Hypothalamus (tissue), 51 donors: ENCODE data around the gene WWC1.
"Not testable (repeated sequence)": the region's sequence is repeated elsewhere in the genome, so short reads cannot be mapped to it uniquely, and the experiment has no call there.

Source experiments
- DNase-seq, 51 donors: peaks; one replicate each; lab custom pipeline; 2025; lab: John Stamatoyannopoulos, UW

WWC1 gene

DNA sequence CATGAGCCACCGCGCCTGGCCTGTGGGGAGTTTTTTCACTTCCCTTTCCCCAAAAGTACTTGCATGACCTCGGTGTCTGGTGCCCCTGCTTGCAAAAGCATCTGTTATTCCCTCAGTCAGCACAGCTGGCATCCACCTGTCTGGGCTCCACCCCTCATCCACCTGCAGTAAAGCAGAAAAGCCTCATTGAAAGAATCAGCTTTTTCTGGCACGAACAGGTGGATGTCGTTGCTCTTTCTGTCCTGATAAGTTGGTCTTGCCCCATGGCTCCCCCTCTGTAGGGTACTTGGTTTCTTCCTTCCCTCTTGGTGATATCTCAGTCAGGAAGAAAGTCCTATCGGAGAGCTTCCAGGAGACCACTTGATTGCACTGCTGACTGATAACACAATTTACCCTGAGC is 37.4 kb downstream of the WWC1 start:
- no peak for DNase-seq

DNA sequence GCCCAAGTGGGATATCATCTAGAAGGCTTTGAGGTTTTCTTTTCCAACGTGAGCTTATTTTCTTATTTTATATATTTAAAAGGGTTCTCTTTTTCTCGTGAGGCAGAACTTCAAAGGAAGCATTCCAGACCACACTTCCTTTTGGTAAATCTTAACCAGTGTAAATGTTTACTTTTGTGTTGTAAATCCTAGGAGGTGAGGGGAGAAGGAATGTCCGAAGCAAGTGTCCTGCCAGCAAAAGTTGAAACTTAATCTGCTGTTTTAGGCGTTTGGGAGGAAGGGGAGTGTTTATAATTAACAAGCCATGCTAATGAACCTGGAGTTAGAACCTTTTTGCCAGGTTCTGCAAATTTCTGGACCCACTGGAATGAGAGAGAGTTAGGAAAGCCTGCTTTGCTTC is 37.9 kb downstream of the WWC1 start:
- DNase-seq, result no peak

GRCh38 chr5:168332042-168332441 is 40.6 kb downstream of the WWC1 start:
- no peak for DNase-seq

- DNase-seq, result peak in 2 of 51 donors; percentile 34 to 81
These were observed 42.8 kb downstream of the WWC1 start for GRCh38 chr5:168334280-168334679.

- DNase-seq, result peak in 16 of 51 donors; percentile 6 to 81 (median 28)
These were observed 43.2 kb downstream of the WWC1 start for GRCh38 chr5:168334695-168335094.

DNA sequence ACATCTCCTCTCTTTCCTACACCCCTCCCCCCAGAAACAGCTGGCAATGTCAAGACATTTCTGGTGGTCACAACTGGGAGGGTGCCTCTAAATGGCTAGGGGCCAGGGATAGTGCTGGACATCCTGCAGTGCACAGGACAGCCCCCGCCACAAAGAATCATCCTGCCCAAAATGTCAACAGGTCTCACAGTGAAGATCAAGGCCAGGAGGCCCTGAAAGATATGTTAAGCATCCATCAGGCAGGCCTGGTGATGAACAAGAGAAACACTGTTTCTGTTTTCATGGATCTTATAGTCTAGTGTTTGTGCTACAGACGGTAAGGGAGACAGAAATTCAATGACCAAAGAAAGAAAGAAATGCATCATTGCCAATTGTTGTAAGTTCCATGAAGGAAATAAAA is 45.9 kb downstream of the WWC1 start:
- no peak for DNase-seq

GRCh38 chr5:168339109-168339771 is 47.8 kb downstream of the WWC1 start:
- no peak for DNase-seq

DNA sequence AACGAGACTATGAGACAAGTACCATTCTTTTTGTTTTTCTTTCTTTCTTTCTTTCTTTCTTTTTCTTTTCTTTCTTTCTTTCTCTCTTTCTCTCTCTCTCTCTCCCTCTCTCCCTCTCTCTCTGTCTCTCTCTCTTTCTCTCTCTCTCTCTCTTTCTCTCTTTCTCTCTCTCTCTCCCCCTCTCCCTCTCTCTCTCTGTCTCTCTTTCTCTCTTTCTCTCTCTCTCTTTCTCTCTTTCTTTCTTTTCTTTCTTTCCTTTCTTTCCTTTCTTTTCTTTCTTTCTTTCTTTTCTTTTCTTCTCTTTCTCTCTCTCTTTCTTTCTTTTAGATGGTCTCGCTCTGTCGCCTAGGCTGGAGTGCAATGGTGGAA is 48.3 kb downstream of the WWC1 start:
- DNase-seq, result not testable (repeated sequence)

GRCh38 chr5:168340487-168340886 is 49.0 kb downstream of the WWC1 start:
- DNase-seq, result no peak

DNA sequence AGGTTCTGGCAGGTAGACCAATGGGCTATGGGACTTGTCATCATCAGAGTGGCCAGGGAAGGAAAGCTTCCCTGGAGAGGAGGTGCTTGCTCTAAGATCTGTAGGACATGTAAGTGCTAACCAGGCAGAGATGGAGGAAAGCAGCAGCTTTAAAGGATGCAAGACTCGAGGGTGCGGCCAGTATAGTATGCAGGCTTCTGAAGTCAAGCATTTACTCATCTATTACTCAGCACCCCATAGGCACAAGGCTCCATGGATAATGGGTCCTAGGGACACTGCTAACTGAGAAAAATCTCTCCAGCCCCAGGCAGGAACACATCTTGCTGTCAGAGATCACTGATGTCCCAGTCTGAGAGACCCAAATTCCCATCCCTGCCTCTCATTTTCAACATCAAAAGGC is 49.7 kb downstream of the WWC1 start:
- DNase-seq, result no peak

DNA sequence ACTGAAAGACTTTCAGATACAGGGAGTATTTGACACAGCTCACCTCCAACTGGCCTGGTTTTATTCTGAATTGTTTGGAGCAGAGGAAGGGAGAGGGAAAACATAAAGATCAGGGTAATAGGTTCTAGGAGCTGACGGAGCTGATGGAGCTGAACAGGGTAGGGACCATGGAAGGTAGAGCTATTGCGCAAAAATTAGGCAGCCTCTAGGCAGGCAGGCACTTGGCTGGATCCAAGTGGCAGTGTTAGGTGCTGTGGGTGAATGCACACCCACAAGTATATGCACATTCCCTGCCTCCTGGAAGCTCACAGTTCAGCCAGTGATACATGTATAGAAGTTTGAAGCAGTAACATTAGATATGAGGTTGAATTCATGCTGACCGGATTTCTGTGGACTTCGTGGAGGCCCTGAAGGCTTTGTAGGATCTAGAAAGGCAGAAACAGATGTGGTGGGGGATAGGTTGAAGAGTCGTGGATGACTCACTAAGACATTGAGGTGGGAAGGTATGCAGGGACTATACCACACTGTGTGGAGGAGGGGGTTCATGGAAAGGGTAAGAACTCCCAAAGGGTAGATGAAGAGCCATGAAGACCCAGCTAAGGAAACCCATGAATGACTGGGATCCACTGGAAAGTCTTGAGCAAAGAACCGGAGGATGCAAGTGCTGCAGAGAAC is 50.8 kb downstream of the WWC1 start:
- no peak for DNase-seq

DNA sequence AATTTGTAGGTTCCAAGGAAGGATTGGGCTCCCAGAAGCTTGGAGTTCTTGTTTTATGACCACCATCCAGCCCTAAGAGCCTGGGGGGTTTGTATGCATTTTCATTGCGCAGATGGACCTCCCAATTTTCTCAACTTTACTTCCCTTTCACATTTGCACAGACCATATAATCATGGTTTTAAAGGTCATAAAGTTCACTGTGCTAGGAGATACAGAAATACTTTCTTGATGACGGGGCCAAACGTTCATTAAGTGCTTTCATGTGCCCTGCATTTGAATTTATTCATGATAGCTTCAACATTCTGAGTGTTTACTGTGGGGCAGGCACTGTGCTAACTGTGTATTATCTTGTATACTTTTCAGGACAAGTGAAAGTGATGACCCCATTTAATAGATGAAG is 51.5 kb downstream of the WWC1 start:
- no peak for DNase-seq

DNA sequence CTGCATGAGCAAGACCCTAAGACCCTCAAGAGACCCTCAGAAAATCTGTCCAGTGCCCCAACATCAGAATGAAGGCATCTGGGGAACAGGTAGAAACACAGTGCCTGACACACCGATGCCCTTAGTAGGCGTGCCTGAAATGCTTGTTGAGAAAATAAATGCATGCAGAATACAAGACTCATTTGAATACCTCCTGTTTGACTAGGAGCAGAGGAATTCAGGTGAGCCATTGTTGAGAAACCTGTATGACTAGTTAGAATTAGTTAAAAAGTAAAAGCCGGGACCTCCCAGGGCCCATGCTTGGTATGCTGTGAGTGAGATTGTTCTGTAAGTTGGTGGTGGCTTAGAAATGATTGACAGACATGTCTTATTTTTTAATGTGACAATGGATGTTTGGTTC is 55.0 kb downstream of the WWC1 start:
- DNase-seq, result no peak

DNA sequence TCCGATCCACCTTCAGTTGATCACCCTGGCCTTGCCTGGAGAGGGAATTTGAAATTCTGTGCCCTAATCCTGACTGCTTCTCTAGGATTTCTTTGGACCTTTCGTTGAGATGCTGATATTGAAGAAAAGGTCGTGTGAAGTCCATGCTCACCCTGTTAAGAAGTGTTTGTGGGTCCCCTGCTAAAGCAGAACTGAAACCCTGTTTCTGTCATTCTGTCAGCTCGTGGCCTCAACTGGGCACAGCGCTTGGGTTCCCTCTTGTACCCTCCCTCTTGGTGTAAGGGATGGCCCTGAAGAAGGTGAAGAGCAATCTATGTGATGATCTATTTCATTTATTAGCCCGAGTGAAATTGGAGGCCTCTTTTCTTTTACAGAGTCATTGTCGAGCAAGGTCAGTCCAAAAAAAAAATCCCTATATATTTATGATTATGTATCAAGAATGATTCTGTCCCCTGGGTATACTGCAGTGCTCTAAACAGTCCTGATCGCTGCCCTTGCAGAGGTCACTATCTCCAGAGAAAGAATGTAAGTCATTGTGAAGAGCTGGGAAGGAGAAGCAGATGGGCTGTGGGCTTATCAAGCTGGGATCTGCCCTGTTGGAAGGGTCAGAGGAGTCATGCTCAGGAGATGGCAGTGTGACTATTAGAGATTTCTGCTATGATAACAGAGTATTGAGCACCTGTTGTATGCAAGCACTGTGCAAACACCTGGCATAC is 56.1 kb downstream of the WWC1 start:
- no peak for DNase-seq

DNA sequence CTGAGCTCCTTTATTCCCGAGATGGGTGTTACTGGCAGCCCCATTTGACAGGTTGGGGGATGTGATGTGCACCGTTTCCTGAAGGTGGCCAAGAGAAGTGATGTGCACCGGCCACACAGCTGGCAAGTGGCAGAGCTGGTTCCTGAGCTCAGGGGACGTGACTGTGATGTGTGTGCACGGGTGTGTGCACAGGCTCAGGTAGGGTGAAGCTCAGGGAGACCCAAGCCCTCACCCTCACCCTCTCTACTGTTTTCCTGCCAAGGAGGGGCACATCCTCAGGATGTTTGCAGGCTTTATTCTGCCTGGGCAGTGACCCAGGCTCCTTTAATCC is 56.6 kb downstream of the WWC1 start:
- DNase-seq, result no peak

DNA sequence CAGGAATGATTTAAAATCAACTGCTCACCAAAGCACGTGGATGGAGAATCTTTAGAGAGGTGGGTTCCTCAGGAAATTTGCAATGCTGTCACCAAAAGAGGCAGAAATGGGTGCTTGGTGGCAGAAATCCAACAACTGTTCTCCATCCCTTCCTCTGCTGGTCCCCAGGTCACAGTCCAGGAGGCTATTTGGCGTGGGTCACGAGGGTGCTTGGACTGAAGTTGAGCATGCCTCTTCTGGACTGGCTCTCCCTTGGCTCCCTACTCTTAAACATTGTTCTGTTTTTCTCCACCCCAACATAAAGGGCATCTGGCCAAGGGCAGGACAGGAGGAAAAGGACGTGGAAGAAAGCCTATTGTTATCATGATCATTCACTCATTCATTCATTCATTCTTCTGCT is 58.9 kb downstream of the WWC1 start:
- no peak for DNase-seq

- peak in 1 of 51 donors; percentile 4 for DNase-seq
These were observed 61.9 kb downstream of the WWC1 start for GRCh38 chr5:168353216-168353957.

DNA sequence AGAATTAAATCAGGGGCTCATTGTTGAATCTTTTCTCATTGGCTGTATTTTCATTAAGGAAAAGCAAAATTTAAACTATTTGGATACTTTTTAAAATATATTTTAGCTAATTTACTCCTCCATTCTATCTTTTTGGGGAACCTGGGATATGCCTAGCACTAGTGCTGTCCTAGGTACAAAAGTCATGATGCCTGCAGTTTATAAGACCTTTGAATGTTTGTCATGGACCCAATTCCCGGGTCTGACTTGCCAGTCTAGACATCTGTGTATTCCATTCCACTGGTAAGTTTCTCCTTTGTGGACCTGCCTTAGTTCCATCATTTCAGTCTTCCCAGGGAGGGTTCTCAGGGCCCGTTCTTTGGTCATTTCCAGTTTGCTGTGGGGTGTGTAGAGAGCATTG is 63.0 kb downstream of the WWC1 start:
- DNase-seq, result no peak

DNA sequence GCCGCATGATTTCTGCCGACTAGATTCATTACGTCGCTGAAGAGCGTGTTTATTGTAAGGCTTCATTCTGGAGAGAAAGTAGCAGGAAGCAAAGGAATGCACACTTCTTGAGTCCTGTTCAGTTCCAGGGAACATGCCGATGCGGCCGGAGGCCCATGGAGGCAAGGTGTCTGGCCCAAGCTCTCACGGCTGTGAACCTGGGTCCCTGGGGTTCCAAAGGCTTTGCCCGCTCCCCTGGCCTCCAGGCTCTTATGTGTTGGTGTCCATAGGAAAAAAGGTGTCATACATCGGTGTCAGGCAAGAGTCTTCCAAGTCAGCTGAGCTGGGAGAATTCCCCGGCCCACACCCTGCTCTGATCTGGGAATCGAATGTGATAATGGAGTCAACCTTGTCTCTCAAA is 64.7 kb downstream of the WWC1 start:
- no peak for DNase-seq

GRCh38 chr5:168356592-168356991 is 65.1 kb downstream of the WWC1 start:
- no peak for DNase-seq

DNA sequence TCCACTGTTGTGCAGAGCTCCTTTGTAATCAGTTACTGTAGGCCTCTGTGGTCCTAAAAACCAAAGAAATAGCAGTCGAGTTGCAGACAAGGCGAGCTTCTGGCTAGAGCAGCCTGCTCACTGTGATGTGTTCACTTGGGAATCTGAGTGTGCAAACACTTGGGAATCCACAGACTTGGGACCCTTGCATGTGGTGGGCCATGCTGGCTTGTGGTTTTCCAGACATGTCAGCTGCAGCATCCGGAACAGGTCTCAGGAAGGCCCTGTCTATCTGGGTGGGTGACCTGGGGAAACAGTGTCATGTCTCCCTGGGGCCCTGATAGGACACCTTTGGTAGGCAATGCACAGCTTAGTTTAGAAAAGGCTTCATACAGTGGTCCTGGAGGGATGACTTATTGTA is 66.4 kb downstream of the WWC1 start:
- no peak for DNase-seq
